HEK293 (cell line): ENCODE data around the gene LIMK1.
A peak's percentile ranks its signal among the peaks of the same experiment; 100 is the strongest.

ENCODE experiments used
- CTCF ChIA-PET: fragments of 350-600 bp; formaldehyde crosslinking; extraction: SDS; loops from one replicate; lab custom pipeline; 2021; ENCODE audit warnings: antibody characterized with exemption; lab: Yijun Ruan, JAX
- POLR2A ChIA-PET: fragments of 300-600 bp; formaldehyde crosslinking; extraction: SDS; loops from one replicate; lab custom pipeline; 2020; ENCODE audit warnings: antibody characterized with exemption, inconsistent platforms; lab: Yijun Ruan, JAX
- H3K27ac ChIP-seq: fragments of 200-500 bp; sonication (Bioruptor generic); 2 replicates; pipeline ENCODE4 v1.5.1; 2014; ENCODE audit warnings: low read depth, low read length, control low read depth, inconsistent platforms; ENCODE audit errors: extremely low read depth
- H3K36me3 ChIP-seq, 2 experiments: fragments of 200-500 bp in 1 of 2; sonication (Bioruptor generic) in 1 of 2; 1 replicate in 1 of 2; 2 replicates in 1 of 2; pipeline ENCODE4 v1.5.1; 2014 to 2017; ENCODE audit warnings: inconsistent platforms in 2 of 2, low read length in 2 of 2; ENCODE audit not compliant: control insufficient read depth in 2 of 2, insufficient read depth in 1 of 2
- H3K4me1 ChIP-seq: fragments of 200-500 bp; sonication (Bioruptor generic); 2 replicates; pipeline ENCODE4 v1.5.1; 2014; ENCODE audit warnings: mild to moderate bottlenecking, low read length, inconsistent platforms; ENCODE audit not compliant: control insufficient read depth, insufficient read depth
- H3K4me3 ChIP-seq: 2 replicates; pipeline ENCODE4 v1.5.1; 2011; ENCODE audit warnings: low read depth, mild to moderate bottlenecking, control low read depth, low read length, moderate library complexity
- H3K9me3 ChIP-seq: fragments of 200-500 bp; sonication (Bioruptor generic); 2 replicates; pipeline ENCODE4 v1.5.1; 2014; ENCODE audit warnings: low read depth, low read length, inconsistent platforms; ENCODE audit not compliant: control insufficient read depth, insufficient read depth
- ELK4 ChIP-seq: IDR thresholded peaks from 2 replicates; pipeline ENCODE4 v1.6.1; 2011; ENCODE audit warnings: mild to moderate bottlenecking, low read depth, low read length, borderline replicate concordance
- GLIS1 ChIP-seq: fragments of 450-650 bp; formaldehyde crosslinking; IDR thresholded peaks from 2 replicates; pipeline ENCODE4 v1.5.1; 2016; ENCODE audit warnings: missing biosample characterization, missing genetic modification characterization
- GLIS2 ChIP-seq: fragments of 450-650 bp; formaldehyde crosslinking; IDR thresholded peaks from 2 replicates; pipeline ENCODE4 v1.5.1; 2016; ENCODE audit warnings: missing biosample characterization, missing genetic modification characterization
- KLF7 ChIP-seq: fragments of 450-650 bp; formaldehyde crosslinking; IDR thresholded peaks from 2 replicates; pipeline ENCODE4 v1.5.1; 2016; ENCODE audit warnings: missing biosample characterization, missing genetic modification characterization, borderline replicate concordance
- PATZ1 ChIP-seq: fragments of 450-650 bp; formaldehyde crosslinking; IDR thresholded peaks from 2 replicates; pipeline ENCODE4 v1.5.1; 2016; ENCODE audit warnings: missing biosample characterization, missing genetic modification characterization
- ZBTB21 ChIP-seq: fragments of 450-650 bp; formaldehyde crosslinking; IDR thresholded peaks from 2 replicates; pipeline ENCODE4 v1.5.1; 2017; ENCODE audit warnings: missing biosample characterization, missing genetic modification characterization
- ZBTB26 ChIP-seq: fragments of 450-650 bp; formaldehyde crosslinking; optimal IDR thresholded peaks from 2 replicates; pipeline ENCODE3; 2016; ENCODE audit warnings: missing biosample characterization, mild to moderate bottlenecking, missing genetic modification characterization
- ZBTB48 ChIP-seq: fragments of 450-650 bp; formaldehyde crosslinking; IDR thresholded peaks from 2 replicates; pipeline ENCODE4 v1.5.1; 2016; ENCODE audit warnings: missing biosample characterization, missing genetic modification characterization
- ZFP41 ChIP-seq: fragments of 450-650 bp; formaldehyde crosslinking; IDR thresholded peaks from 2 replicates; pipeline ENCODE4 v1.5.1; 2016; ENCODE audit warnings: missing biosample characterization, missing genetic modification characterization, borderline replicate concordance
- ZFP69B ChIP-seq: fragments of 450-650 bp; formaldehyde crosslinking; IDR thresholded peaks from 2 replicates; pipeline ENCODE4 v1.5.1; 2016; ENCODE audit warnings: missing biosample characterization, missing genetic modification characterization
- ZNF121 ChIP-seq: fragments of 450-650 bp; formaldehyde crosslinking; IDR thresholded peaks from 2 replicates; pipeline ENCODE4 v1.5.1; 2016; ENCODE audit warnings: missing biosample characterization, missing genetic modification characterization
- ZNF155 ChIP-seq: fragments of 450-650 bp; formaldehyde crosslinking; IDR thresholded peaks from 2 replicates; pipeline ENCODE4 v1.5.1; 2016; ENCODE audit warnings: missing biosample characterization, missing genetic modification characterization
- ZNF2 ChIP-seq: fragments of 450-650 bp; formaldehyde crosslinking; IDR thresholded peaks from 2 replicates; pipeline ENCODE4 v1.5.1; 2016; ENCODE audit warnings: missing biosample characterization, missing genetic modification characterization
- ZNF211 ChIP-seq: fragments of 450-650 bp; formaldehyde crosslinking; IDR thresholded peaks from 2 replicates; pipeline ENCODE4 v1.5.1; 2016; ENCODE audit warnings: low read depth, missing biosample characterization, missing genetic modification characterization
- ZNF280D ChIP-seq: fragments of 450-650 bp; formaldehyde crosslinking; IDR thresholded peaks from 2 replicates; pipeline ENCODE4 v1.5.1; 2016; ENCODE audit warnings: missing biosample characterization, missing genetic modification characterization
- ZNF335 ChIP-seq: fragments of 450-650 bp; formaldehyde crosslinking; conservative IDR thresholded peaks from 2 replicates; pipeline ENCODE4 v1.5.1; 2016; ENCODE audit warnings: missing biosample characterization, missing genetic modification characterization
- ZNF350 ChIP-seq: fragments of 450-650 bp; formaldehyde crosslinking; IDR thresholded peaks from 2 replicates; pipeline ENCODE4 v1.5.0; 2017; ENCODE audit warnings: missing biosample characterization, mild to moderate bottlenecking, missing genetic modification characterization
- ZNF366 ChIP-seq: fragments of 450-650 bp; formaldehyde crosslinking; conservative IDR thresholded peaks from 2 replicates; pipeline ENCODE4 v1.5.1; 2016; ENCODE audit warnings: missing biosample characterization, missing genetic modification characterization
- ZNF549 ChIP-seq: fragments of 450-650 bp; IDR thresholded peaks from 2 replicates; pipeline ENCODE4 v1.5.1; 2018; ENCODE audit warnings: missing biosample characterization, missing genetic modification characterization, mild to moderate bottlenecking, inconsistent platforms, moderate library complexity
- ZNF658 ChIP-seq: fragments of 450-650 bp; formaldehyde crosslinking; IDR thresholded peaks from 2 replicates; pipeline ENCODE4; 2016; ENCODE audit warnings: missing biosample characterization, missing genetic modification characterization
- ZNF776 ChIP-seq: fragments of 450-650 bp; formaldehyde crosslinking; IDR thresholded peaks from 2 replicates; pipeline ENCODE4 v1.5.0; 2017; ENCODE audit warnings: missing biosample characterization, missing genetic modification characterization, borderline replicate concordance
- ZNF843 ChIP-seq: fragments of 450-650 bp; formaldehyde crosslinking; IDR thresholded peaks from 2 replicates; pipeline ENCODE4 v1.5.1; 2016; ENCODE audit warnings: missing biosample characterization, missing genetic modification characterization

The LIMK1 gene

GRCh38 chr7:74083928-74084721 lies 521 bp downstream of the LIMK1 start:
- Histone ChIP-seq H3K4me3 (peak overlapping the region; percentile 51), H3K9me3 (no peaks in the 10 kb centered on the region), H3K4me1 (peaks cover 6% of the 10 kb centered on the region), H3K27ac (peak overlapping the region; percentile 34; the same call in 1 of the 2 replicates), H3K36me3 (peaks cover 16 to 19% of the 10 kb centered on the region in 2 experiments; a peak in 2 of 3 replicates)
- TF ChIP-seq ZNF2 (tag by site-specific recombination) (no peak), ZNF280D (tag by site-specific recombination) (no peak), ZNF776 (tag by site-specific recombination) (no peak), ZBTB26 (tag by site-specific recombination) (peak; percentile 27), GLIS2 (peak; percentile 52), GLIS1 (tag by site-specific recombination) (peak; percentile 52; the same call in 1 of the 2 replicates), ZNF366 (tag by site-specific recombination) (0 out of 2 replicates have a peak, but pooled peaks have one; percentile 14), ZNF350 (tag by site-specific recombination) (no peak), ZNF658 (tag by site-specific recombination) (no peak)
- ChIA-PET CTCF (interaction anchor here (0.9 to 2.4 kb wide), 4 partner anchors 16 to 317 kb away, joined by 3 to 10 read pairs (median 3); no protein-coding TSS in a partner anchor), POLR2A (interaction anchor here (0.6 to 1.8 kb wide), 9 partner anchors 8 to 376 kb away, joined by 3 to 15 read pairs (median 4); partner anchors contain the start of genes EIF4H and LAT2)

GRCh38 chr7:74084722-74085578 lies 1.3 kb downstream of the LIMK1 start:
- Histone ChIP-seq H3K9me3 (no peaks in the 10 kb centered on the region), H3K4me1 (peaks cover 6% of the 10 kb centered on the region; the same call in 1 of the 2 replicates), H3K36me3 (peaks cover 16 to 19% of the 10 kb centered on the region in 2 experiments; a peak in 2 of 3 replicates), H3K4me3 (peak overlapping the region; percentile 51), H3K27ac (peak overlapping the region; percentile 34; the same call in 1 of the 2 replicates)
- ChIA-PET CTCF (interaction anchor here (0.9 to 2.4 kb wide), 2 partner anchors 17 to 316 kb away, joined by 3 to 10 read pairs; no protein-coding TSS in a partner anchor), POLR2A (interaction anchor here (0.6 to 1.6 kb wide), 2 partner anchors 15 to 377 kb away, joined by 3 to 7 read pairs; no protein-coding TSS in a partner anchor)
- TF ChIP-seq ZNF843 (tag by site-specific recombination) = no peak
- TF ChIP-seq ZNF121 (tag by site-specific recombination) = no peak
- peak; percentile 49 for TF ChIP-seq ZNF335 (tag by site-specific recombination)
- no peak for TF ChIP-seq ZNF211 (tag by site-specific recombination)
- TF ChIP-seq ZFP41 = no peak
- TF ChIP-seq ZNF366 (tag by site-specific recombination) = 0 out of 2 replicates have a peak, but pooled peaks have one; percentile 4
- no peak for TF ChIP-seq ZNF549 (tag by site-specific recombination)
- no peak for TF ChIP-seq ELK4
- peak; percentile 67; the same call in 1 of the 2 replicates for TF ChIP-seq ZBTB48
- peak; percentile 41 for TF ChIP-seq ZFP69B (tag by site-specific recombination)
- peak; percentile 46; the same call in 1 of the 2 replicates for TF ChIP-seq PATZ1
- TF ChIP-seq KLF7 (tag by site-specific recombination) = no peak
- no peak for TF ChIP-seq ZNF155 (tag by site-specific recombination)
- TF ChIP-seq ZBTB21 = no peak
